Adrenal gland (tissue), 12 donors: ENCODE measurements around the gene ASB2. TPM values are rescaled to one million over a fixed set of nuclear protein-coding genes. Genes with fewer than 3 reads are reported as not detected.

ENCODE experiments used
- DNase-seq, 7 donors: peaks; one replicate each; pipeline ENCODE4 v3.0.0-alpha.2; 2019 to 2020
- H3K27ac ChIP-seq, 5 donors: fragments of 200-600 bp; sonication (generic) in 4 of 5; 1 replicate in 3 of 5; 2 replicates in 2 of 5; pipeline versions ENCODE4 v1.5.1 to v1.8.0; 2016 to 2020; ENCODE audit warnings: mild to moderate bottlenecking in 1 of 5
- H3K27me3 ChIP-seq: fragments of 200-600 bp; 2 replicates; pipeline ENCODE4 v1.8.0; 2021
- H3K36me3 ChIP-seq, 2 donors: fragments of 200-600 bp; replicated peaks in 1 of 2; 1 replicate in 1 of 2; 2 replicates in 1 of 2; pipeline versions ENCODE4 v1.5.1 to v1.8.0; 2018 to 2022
- H3K4me1 ChIP-seq, 2 donors: fragments of 200-600 bp; replicated peaks in 1 of 2; 1 replicate in 1 of 2; 2 replicates in 1 of 2; pipeline versions ENCODE4 v1.5.1 to v1.8.0; 2018 to 2021
- H3K4me3 ChIP-seq, 4 donors: fragments of 200-600 bp; sonication (generic) in 3 of 4; one replicate each; pipeline ENCODE4 v1.5.1; 2016 to 2018
- H3K9me3 ChIP-seq, 3 donors: fragments of 200-600 bp; sonication (generic) in 1 of 3; replicated peaks in 1 of 3; 1 replicate in 2 of 3; 2 replicates in 1 of 3; pipeline versions ENCODE4 v1.5.1 to v1.8.0; 2016 to 2021
- POLR2A ChIP-seq, 2 donors: fragments of 450-650 bp; IDR thresholded peaks; one replicate each; pipeline ENCODE4 v1.6.1; 2017; ENCODE audit warnings: antibody characterized with exemption in 2 of 2, mild to moderate bottlenecking in 2 of 2, moderate library complexity in 1 of 2
- WGBS, 4 donors: extraction: QIAGEN DNeasy Blood & Tissue Kit in 2 of 4; methylation state at CpG; one replicate each; pipeline versions ENCODE4 v1.1.5 to v1.1.7; 2013 to 2017; 5-methylcytosine and 5-hydroxymethylcytosine counted together
- intact Hi-C, 2 donors: fragments of 100-400 bp; cut with DNase I; formaldehyde crosslinking; loops; one replicate each; pipeline versions ENCODE4 v1.14.1 to v1.15.0; 2022 to 2023
- polyA plus RNA-seq, 3 donors: library from polyadenylated mRNA; stranded (reverse); fragments of 200-250 nt in 2 of 3; fragments of 350-450 nt in 1 of 3; fragmentation: Illumina TruSeq in 1 of 3; extraction: RNeasy Lipid Tissue Mini Kit (QIAGEN cat#74804) in 1 of 3; gene quantifications; one replicate each; pipeline ENCODE4 v1.2.3, GENCODE V29; 2013 to 2014
- total RNA-seq, 9 donors: library from RNA; depleted of rRNA in 4 of 9; stranded (reverse); fragments of >200 nt in 4 of 9; fragments of 120-200 nt in 1 of 9; fragmentation: NEBNext Ultra II Directional in 1 of 9; extraction: Animal tissue kit (Norgen Biotek cat#: 25700) in 1 of 9; gene quantifications; one replicate each; pipeline versions ENCODE4 v1.1.0 to v1.2.4, GENCODE V29; 2013 to 2023
- TF ChIP-seq, protein P1 (sequence below), 6 experiments: fragments of 450-650 bp in 4 of 6; fragments of 200-600 bp in 2 of 6; sonication (generic) in 1 of 6; IDR thresholded peaks; 1 replicate in 5 of 6; 2 replicates in 1 of 6; pipeline versions ENCODE4 v1.5.1 to v1.8.0; 2016 to 2021; ENCODE audit warnings: antibody characterized with exemption in 6 of 6, mild to moderate bottlenecking in 2 of 6, moderate library complexity in 1 of 6
- donor health status: healthy with polysubstance abuse.
- donor health status: Bipolar disorder and iron deficiency.
- donor health status: DM: yes; HTN: yes; CAD: no.
- donor health status: DM: no; HTN: no; CAD: no.
- donor health status: DM: no; HTN: no; CAD: no.
- donor health status: DM: yes; HTN: yes; CAD: no.

ASB2 gene
- total and polyA plus RNA-seq, 12 donors, result 0.19 to 5.9 (median 0.66) TPM; not detected in 1

- no peak for TF ChIP-seq POLR2A (IDR thresholded peaks at IDR 0.05)
- TF ChIP-seq, protein P1, sequence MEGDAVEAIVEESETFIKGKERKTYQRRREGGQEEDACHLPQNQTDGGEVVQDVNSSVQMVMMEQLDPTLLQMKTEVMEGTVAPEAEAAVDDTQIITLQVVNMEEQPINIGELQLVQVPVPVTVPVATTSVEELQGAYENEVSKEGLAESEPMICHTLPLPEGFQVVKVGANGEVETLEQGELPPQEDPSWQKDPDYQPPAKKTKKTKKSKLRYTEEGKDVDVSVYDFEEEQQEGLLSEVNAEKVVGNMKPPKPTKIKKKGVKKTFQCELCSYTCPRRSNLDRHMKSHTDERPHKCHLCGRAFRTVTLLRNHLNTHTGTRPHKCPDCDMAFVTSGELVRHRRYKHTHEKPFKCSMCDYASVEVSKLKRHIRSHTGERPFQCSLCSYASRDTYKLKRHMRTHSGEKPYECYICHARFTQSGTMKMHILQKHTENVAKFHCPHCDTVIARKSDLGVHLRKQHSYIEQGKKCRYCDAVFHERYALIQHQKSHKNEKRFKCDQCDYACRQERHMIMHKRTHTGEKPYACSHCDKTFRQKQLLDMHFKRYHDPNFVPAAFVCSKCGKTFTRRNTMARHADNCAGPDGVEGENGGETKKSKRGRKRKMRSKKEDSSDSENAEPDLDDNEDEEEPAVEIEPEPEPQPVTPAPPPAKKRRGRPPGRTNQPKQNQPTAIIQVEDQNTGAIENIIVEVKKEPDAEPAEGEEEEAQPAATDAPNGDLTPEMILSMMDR (IDR thresholded peaks at IDR 0.05), result no peak
- H3K27me3 ChIP-seq, result no peaks in the 10 kb centered on the region
- H3K9me3 ChIP-seq, result no peaks in the 10 kb centered on the region
- WGBS, 4 donors, result 62 to 75% (median 71%) methylated on average over 10 of the region's 10 CpGs
- no peaks in the 10 kb centered on the region for H3K36me3 ChIP-seq
- peaks cover 0 to 1% of the 10 kb centered on the region in 2 donors for H3K4me1 ChIP-seq
- intact Hi-C loops, result no loop called here
- H3K27ac ChIP-seq, result no peak overlapping the region
- no peak for DNase-seq
- H3K4me3 ChIP-seq, result no peak overlapping the region
These were observed 45.2 kb upstream of the ASB2 start for GRCh38 chr14:94021416-94022157.

GRCh38 chr14:94021001-94021400 is 44.6 kb upstream of the ASB2 start:
- Histone ChIP-seq H3K4me3 (no peak overlapping the region), H3K27ac (no peak overlapping the region), H3K9me3 (no peaks in the 10 kb centered on the region), H3K27me3 (no peaks in the 10 kb centered on the region), H3K4me1 (no peaks in the 10 kb centered on the region), H3K36me3 (no peaks in the 10 kb centered on the region)
- WGBS, 4 donors, result 67 to 83% (median 69%) methylated on average over 2 of the region's 2 CpGs
- intact Hi-C loops, result no loop called here
- TF ChIP-seq, protein P1 (IDR thresholded peaks at IDR 0.05), result no peak
- TF ChIP-seq POLR2A (IDR thresholded peaks at IDR 0.05), result no peak
- no peak for DNase-seq

DNA sequence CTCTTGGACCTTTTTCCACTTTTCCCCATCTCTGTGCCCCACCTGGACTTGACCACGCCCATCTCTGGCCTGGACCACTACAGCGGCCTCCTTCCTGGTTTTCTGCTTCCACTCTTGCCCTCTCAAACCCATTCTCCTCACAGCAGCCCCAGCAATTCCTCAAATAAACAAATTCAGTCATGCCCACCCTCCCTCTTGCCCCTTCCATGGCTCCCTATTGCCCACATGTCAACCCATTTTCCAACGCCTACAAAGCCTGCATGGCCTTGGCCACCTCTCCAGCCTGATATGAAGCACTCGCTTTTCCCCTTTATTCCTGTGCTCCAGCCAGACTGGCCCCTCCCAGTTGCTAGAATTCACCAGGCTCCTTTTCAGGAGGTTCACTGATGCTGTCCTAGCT is 43.9 kb upstream of the ASB2 start:
- H3K27ac ChIP-seq, result no peak overlapping the region
- no peaks in the 10 kb centered on the region for H3K9me3 ChIP-seq
- intact Hi-C loops, result no loop called here
- H3K27me3 ChIP-seq, result no peaks in the 10 kb centered on the region
- H3K4me1 ChIP-seq, result no peaks in the 10 kb centered on the region
- TF ChIP-seq, protein P1 (IDR thresholded peaks at IDR 0.05), result no peak
- TF ChIP-seq POLR2A (IDR thresholded peaks at IDR 0.05), result no peak
- H3K36me3 ChIP-seq, result no peaks in the 10 kb centered on the region
- WGBS, 4 donors, result 77 to 82% (median 79%) methylated on average over 4 of the region's 4 CpGs
- H3K4me3 ChIP-seq, result no peak overlapping the region
- no peak for DNase-seq

DNA sequence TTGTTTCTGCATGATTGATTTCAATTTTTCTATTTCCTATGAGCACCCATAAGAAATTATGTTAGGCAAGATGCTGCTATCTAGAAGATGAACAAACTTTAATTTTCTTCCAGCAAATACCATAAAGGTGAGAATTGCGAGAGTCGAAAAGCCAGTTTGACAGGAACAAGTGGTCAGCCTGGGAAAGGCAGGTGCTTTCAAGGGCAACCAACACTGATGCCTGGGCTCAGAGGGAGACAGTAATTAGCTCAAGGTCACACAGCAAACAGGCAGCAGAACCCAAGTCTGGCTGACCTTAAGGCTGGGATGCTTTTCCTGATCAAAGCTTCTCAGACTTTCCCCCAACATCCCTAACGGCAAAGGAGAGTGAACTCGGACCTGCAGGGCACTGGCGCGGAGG is 43.0 kb upstream of the ASB2 start:
- H3K27me3 ChIP-seq, result no peaks in the 10 kb centered on the region
- no peak overlapping the region for H3K4me3 ChIP-seq
- intact Hi-C loops, result no loop called here
- H3K4me1 ChIP-seq, result no peaks in the 10 kb centered on the region
- no peak overlapping the region for H3K27ac ChIP-seq
- DNase-seq, result no peak
- TF ChIP-seq, protein P1 (IDR thresholded peaks at IDR 0.05), result no peak
- no peak for TF ChIP-seq POLR2A (IDR thresholded peaks at IDR 0.05)
- H3K9me3 ChIP-seq, result no peaks in the 10 kb centered on the region
- no peaks in the 10 kb centered on the region for H3K36me3 ChIP-seq
- WGBS, 4 donors, result 49 to 63% (median 52%) methylated on average over 6 of the region's 6 CpGs
